HG03460 (cell line): Measurements from ENCODE around the gene CHMP1A.

Experiments used
- ATAC-seq: cut with Tn5 transposase; IDR thresholded peaks from one replicate; pipeline ENCODE4 v1.9.1; 2021; ENCODE audit not compliant: unreplicated experiment

CHMP1A gene

GRCh38 chr16:89629827-89630610 is 27.5 kb downstream of the CHMP1A start:
- ATAC-seq: no peak

- ATAC-seq: no peak
Observed at GRCh38 chr16:89624777-89625761, 32.4 kb downstream of the CHMP1A start.

GRCh38 chr16:89623511-89624261 is 33.8 kb downstream of the CHMP1A start:
- no peak for ATAC-seq

- no peak for ATAC-seq
Observed at GRCh38 chr16:89621698-89622409, 35.7 kb downstream of the CHMP1A start.

- ATAC-seq: no peak
Observed at GRCh38 chr16:89621136-89621697, 36.3 kb downstream of the CHMP1A start.

- no peak for ATAC-seq
Observed at GRCh38 chr16:89620406-89620841, 37.1 kb downstream of the CHMP1A start.

- no peak for ATAC-seq
Observed at GRCh38 chr16:89619840-89620239, 37.7 kb downstream of the CHMP1A start.

GRCh38 chr16:89618109-89618998 is 39.2 kb downstream of the CHMP1A start:
- ATAC-seq: no peak

GRCh38 chr16:89617036-89617435 is 40.5 kb downstream of the CHMP1A start:
- no peak for ATAC-seq

GRCh38 chr16:89616623-89617022 is 40.9 kb downstream of the CHMP1A start:
- no peak for ATAC-seq

- ATAC-seq: no peak
Observed at GRCh38 chr16:89615596-89616090, 41.9 kb downstream of the CHMP1A start.

GRCh38 chr16:89615176-89615575 is 42.3 kb downstream of the CHMP1A start:
- ATAC-seq: no peak

- no peak for ATAC-seq
Observed at GRCh38 chr16:89613954-89614459, 43.5 kb downstream of the CHMP1A start.

- no peak for ATAC-seq
Observed at GRCh38 chr16:89613231-89613953, 44.1 kb downstream of the CHMP1A start, which contains the start of gene DPEP1. Gene DPEP1, plus strand, starts transcription at chr16:89613642. Its CDS starts 16,769 bp downstream, at chr16:89630411.

GRCh38 chr16:89612415-89613166 is 44.9 kb downstream of the CHMP1A start:
- no peak for ATAC-seq

- no peak for ATAC-seq
Observed at GRCh38 chr16:89610108-89610453, 47.4 kb downstream of the CHMP1A start.
